Stimulated activated naive CD4-positive, alpha-beta T cell treated with Interleukin-2 at 50 U/mL for 16 hours (primary cell): ENCODE measurements around the gene MARK1.

Source experiments
- DNase-seq: peaks from one replicate; lab custom pipeline; 2025; lab: John Stamatoyannopoulos, UW

MARK1 gene

GRCh38 chr1:220711056-220711809 lies 183.3 kb downstream of the MARK1 start:
- no peak for DNase-seq
